ENCODE data around the gene TRPM1.
A peak's percentile ranks its signal among the peaks of the same experiment; 100 is the strongest.

TRPM1 gene

GRCh38 chr15:31101262-31102038 lies at the start of gene TRPM1:
Gene TRPM1 (minus strand): TSS chr15:31101725. CDS start chr15:31081355, 20,370 bp downstream.
- DNase-seq (ENCODE audit: low read depth), result no peak

- no peak for DNase-seq (ENCODE audit: low read depth)
These were observed 49.3 kb upstream of the TRPM1 start for GRCh38 chr15:31150732-31151231.

DNA sequence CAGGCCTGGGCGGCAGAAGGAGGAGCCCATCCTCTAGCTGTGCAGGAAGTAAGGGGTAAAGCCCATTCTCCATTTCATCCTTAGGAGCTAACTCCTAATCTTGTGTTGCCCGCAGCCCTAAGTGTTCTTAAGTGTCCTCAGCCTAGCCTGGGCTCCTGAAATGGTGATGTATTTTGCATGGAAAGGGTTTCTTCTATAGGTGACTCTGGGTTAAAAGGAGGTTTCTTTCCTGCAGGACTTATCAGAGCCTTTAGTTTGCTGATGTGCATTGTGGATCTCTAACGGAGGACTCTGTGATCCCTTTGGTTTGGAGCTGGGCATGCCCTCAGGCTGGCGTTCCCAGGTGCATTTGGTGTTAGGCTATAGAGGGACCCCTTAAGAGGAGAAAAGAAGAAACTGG lies 48.5 kb upstream of the TRPM1 start:
- DNase-seq (ENCODE audit: low read depth), result no peak

GRCh38 chr15:31149088-31149505 lies 47.6 kb upstream of the TRPM1 start:
- DNase-seq (ENCODE audit: low read depth), result no peak

DNA sequence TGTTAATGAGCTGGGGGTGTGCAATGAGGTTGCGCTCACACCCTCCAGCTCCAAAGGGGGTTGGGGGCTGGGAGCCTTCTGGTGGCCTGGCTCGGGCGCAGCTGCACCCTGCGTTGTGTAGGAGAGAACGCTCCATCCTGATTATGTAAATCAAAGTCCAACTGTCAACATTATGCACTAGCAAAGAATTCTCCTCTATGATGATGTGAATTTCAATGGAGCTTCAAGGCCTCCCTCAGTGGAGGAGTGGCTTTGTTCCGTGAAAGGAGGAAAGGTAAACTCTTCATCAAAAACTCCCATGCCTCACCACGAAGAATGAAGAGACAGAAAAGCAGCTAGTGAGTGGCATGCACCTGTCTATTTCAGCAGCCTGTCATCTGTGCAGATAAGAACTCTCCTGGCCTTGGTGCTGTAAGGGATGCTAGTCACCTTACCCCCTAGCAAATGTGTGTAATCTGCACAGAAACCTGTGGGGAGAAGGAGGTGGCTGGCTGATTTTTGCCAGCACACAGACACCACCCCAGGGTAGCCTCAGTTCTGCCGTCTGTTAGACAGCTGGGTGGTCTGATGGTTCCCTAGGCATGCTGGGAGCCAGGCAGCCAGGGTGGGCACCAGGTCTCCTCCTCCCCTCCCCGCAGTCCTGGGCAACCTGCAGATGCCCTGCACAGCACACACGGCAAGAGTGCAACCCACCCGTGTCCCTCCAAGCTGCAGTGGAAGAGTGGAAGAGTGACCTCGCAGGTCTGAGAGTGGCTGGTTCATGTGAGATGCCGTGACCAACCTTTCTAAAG lies 47.0 kb upstream of the TRPM1 start:
- DNase-seq (ENCODE audit: low read depth), result no peak

DNA sequence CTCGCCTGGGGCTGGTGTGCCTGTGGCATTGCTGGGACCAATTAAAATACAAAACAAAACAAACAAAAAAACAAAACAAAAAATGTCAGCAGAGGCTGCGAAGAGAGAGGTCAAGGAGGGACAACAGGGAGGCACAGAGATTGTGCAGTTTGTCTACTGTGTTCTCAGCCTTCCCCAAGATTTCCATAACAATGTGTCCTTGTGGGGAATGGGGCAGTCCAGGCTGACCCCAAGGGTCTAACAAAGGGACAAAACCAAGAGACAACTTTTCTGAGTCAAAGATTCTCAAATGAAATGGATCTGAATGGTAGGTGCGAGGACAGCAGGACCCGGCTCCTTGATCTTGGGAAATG lies 46.4 kb upstream of the TRPM1 start:
- no peak for DNase-seq (ENCODE audit: low read depth)

- DNase-seq (ENCODE audit: low read depth), result no peak
These were observed 45.9 kb upstream of the TRPM1 start for GRCh38 chr15:31147456-31147855.

- DNase-seq (ENCODE audit: low read depth), result no peak
These were observed 43.9 kb upstream of the TRPM1 start for GRCh38 chr15:31145271-31145911.

GRCh38 chr15:31141792-31142191 lies 40.3 kb upstream of the TRPM1 start:
- no peak for DNase-seq (ENCODE audit: low read depth)

GRCh38 chr15:31136607-31137328 lies 35.2 kb upstream of the TRPM1 start:
- no peak for DNase-seq (ENCODE audit: low read depth)

- DNase-seq (ENCODE audit: low read depth), result no peak
These were observed 34.5 kb upstream of the TRPM1 start for GRCh38 chr15:31136016-31136415.

GRCh38 chr15:31135523-31135922 lies 34.0 kb upstream of the TRPM1 start:
- DNase-seq (ENCODE audit: low read depth), result no peak

DNA sequence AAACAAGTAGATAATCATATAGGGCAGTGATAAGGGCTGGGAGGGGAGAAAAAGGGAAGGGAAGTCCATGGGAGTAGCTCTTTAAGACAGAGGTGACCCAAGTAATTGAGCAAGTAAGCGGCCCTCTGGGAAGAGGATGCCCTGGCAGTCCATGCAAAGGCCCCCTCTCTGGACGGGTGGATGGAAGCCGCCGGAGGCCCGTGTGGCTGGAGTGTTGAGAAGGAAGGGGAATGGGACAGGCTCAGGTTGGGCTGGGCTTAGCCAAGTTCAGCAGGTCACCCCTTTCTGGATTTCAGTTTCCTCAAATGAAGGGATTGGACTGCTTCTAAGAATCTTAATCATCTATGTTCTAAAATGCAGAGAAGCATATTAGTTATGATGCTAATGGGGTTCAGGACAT lies 32.4 kb upstream of the TRPM1 start:
- DNase-seq (ENCODE audit: low read depth), result no peak

- DNase-seq (ENCODE audit: low read depth), result no peak
These were observed 30.4 kb upstream of the TRPM1 start for GRCh38 chr15:31131853-31132375.

- no peak for DNase-seq (ENCODE audit: low read depth)
These were observed 29.2 kb upstream of the TRPM1 start for GRCh38 chr15:31130576-31131237.

DNA sequence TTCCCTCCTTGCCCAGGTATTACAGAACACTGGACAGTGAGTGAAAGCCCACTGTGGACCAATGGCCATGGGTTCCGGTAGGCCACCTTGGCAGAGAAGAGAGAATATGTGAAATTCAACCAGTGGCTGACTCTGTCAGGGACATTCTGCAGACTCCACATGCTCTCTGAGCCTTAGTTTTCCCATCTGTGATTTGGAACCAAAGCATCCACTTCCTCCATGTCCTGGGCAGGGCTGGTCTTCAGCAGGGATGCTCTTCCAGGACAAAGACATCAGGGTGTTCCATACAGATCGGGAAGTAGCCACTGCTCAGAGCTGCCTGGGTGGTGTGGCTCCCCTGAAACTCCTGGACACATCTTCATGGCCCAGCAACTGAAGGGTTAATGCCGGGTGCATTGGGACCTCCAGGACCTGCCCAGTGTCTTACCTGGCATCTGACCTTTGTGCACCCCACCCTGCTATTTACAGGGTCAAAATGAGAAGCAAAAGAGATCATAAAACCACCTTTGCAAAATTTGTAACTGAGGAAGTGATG lies 28.3 kb upstream of the TRPM1 start:
- DNase-seq (ENCODE audit: low read depth), result no peak

- peak; percentile 62 for DNase-seq (ENCODE audit: low read depth)
These were observed 27.6 kb upstream of the TRPM1 start for GRCh38 chr15:31128919-31129768.

DNA sequence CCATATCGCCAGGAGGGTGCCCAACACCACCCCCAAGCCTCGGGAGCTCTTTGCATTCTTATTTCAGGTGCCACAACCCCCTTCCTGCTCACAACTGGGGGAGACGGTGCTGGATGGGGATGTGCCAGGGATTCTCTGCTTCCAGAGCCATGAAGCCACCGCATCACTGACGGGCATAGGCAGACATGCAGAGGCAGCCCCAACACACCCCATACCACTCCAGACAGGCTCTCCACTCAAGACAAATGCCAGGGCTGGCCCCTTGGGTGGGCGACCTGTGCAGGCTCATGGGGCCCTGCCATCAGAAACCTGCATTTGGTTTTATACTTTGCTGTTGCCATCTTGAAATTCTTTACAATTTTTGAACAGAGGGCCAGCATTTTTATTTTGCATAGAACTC lies 27.0 kb upstream of the TRPM1 start:
- DNase-seq (ENCODE audit: low read depth), result no peak

DNA sequence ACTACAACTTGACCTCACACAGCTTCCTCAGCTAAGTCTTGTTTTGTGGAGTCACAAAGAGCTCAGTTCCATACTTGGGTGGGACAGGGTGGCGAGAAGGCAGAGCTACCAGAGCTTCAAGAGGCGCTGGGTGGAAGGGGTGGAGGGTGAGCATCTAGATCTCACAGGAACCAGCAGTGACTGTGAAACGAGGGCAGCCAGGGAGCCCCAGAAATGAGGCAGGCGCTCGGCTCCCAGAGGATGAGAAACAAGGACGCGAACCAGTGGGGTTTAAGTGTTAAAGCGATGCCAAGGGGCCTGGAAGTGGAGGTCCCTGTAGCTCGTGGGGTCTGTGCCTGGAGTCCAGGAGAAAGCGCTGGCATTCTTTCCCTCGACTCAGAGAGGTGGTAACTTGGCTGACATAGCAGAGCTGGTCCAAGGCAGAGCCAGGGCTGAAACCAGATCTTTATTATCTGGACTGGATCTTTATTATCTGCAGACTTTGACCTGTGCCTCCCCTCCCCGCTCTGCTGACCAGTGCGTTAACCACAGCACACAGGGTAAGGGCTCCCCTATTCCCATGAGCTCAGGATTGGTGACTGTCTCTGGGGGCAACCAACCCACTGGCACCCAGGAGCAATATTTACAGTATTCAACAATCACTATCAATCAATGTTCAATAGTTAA lies 26.2 kb upstream of the TRPM1 start:
- DNase-seq (ENCODE audit: low read depth), result no peak

- DNase-seq (ENCODE audit: low read depth), result no peak
These were observed 23.5 kb upstream of the TRPM1 start for GRCh38 chr15:31125061-31125460.

Measured in activated T-cell treated with anti-CD3 and anti-CD28 coated beads for 24 hours (primary cell).